Measurements from ENCODE around the gene TFE3.

Gene TFE3

DNA sequence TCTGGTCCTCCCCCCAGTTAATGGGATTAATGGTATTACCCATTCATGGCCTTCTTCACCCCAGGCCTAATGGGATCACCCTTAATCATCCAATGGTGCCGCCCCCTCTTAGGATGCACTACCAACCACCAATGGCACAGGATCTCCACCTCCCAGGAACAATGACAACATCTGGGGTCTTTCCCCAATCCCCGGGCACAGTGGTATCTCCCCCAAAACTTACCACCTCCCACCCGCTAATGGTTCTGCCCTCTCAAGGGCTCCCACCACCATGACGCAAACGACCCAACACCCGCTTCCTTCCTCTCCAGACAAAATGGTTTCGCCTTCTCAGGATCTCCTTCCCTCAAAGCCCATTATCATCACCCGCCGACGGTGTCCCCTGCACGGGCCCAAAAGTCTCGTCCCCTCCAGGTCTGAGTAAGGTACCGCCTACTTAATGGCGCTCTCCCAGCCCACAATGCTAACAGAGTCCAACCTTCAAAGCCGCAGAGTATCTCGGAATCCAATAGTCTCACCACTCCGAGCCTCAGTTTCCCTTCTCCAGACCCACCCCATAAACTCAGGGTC lies 41.6 kb downstream of the TFE3 start:
- TF ChIP-seq, protein P1, sequence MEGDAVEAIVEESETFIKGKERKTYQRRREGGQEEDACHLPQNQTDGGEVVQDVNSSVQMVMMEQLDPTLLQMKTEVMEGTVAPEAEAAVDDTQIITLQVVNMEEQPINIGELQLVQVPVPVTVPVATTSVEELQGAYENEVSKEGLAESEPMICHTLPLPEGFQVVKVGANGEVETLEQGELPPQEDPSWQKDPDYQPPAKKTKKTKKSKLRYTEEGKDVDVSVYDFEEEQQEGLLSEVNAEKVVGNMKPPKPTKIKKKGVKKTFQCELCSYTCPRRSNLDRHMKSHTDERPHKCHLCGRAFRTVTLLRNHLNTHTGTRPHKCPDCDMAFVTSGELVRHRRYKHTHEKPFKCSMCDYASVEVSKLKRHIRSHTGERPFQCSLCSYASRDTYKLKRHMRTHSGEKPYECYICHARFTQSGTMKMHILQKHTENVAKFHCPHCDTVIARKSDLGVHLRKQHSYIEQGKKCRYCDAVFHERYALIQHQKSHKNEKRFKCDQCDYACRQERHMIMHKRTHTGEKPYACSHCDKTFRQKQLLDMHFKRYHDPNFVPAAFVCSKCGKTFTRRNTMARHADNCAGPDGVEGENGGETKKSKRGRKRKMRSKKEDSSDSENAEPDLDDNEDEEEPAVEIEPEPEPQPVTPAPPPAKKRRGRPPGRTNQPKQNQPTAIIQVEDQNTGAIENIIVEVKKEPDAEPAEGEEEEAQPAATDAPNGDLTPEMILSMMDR (IDR thresholded peaks at IDR 0.05; ENCODE audit: low read depth, low read length), result no peak
- Histone ChIP-seq H3K4me1 (no peaks in the 10 kb centered on the region), H3K36me3 (0 out of 2 replicates have a peak, but pooled peaks cover 3% of the 10 kb centered on the region), H3K4me3 (ENCODE audit: low read depth, low read length) (peak overlapping the region; percentile 94), H3K9me3 (no peaks in the 10 kb centered on the region), H3K27me3 (no peaks in the 10 kb centered on the region)
- peak; percentile 29 for DNase-seq

DNA sequence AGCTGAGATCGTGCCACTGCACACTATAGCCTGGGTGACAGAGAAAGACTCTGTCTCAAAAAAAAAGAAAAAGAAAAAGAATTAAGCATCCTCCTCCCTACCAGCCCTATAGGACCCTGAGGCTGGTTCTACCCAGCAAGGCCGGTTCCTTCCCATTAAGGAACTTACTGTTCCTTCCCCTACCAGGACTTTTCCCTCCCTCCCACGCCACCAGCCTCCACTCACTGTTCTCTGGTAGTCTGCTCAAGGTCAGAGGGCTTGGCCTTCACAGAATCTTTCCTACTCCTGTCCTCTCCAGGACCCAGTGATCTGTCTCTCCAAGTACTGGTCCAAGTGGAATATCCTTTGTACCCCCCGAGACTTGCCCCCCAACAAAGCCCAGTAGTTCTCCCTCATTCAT lies 42.5 kb downstream of the TFE3 start:
- Histone ChIP-seq H3K27me3 (no peaks in the 10 kb centered on the region), H3K36me3 (0 out of 2 replicates have a peak, but pooled peaks cover 3% of the 10 kb centered on the region), H3K9me3 (no peaks in the 10 kb centered on the region), H3K4me1 (no peaks in the 10 kb centered on the region), H3K4me3 (ENCODE audit: low read depth, low read length) (no peak overlapping the region)
- TF ChIP-seq, protein P1 (IDR thresholded peaks at IDR 0.05; ENCODE audit: low read depth, low read length), result no peak
- DNase-seq, result no peak

DNA sequence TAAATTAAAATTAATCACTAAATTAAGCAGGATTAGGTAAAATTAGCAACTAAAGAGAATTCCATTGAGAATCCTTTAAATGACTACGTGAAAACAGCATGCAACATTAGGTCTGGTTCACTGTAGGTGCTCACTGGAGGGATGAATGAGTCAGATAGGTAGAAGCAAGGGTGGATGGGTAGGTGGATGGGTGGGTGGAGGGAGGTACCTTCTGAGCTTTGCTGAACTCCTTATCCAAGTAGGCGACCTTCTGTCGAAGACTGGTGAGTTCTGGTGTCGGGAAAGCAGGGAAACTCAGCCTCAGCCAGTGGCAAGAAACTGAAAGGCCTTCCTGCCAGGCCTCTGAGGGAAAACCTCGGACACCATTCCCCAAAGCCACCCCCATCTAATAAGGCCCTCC lies 44.1 kb downstream of the TFE3 start:
- 0 out of 2 replicates have a peak, but pooled peaks cover 3% of the 10 kb centered on the region for H3K36me3 ChIP-seq
- H3K4me1 ChIP-seq, result no peaks in the 10 kb centered on the region
- DNase-seq, result no peak
- no peak overlapping the region for H3K4me3 ChIP-seq (ENCODE audit: low read depth, low read length)
- H3K27me3 ChIP-seq, result no peaks in the 10 kb centered on the region
- no peaks in the 10 kb centered on the region for H3K9me3 ChIP-seq
- TF ChIP-seq, protein P1 (IDR thresholded peaks at IDR 0.05; ENCODE audit: low read depth, low read length), result no peak

DNA sequence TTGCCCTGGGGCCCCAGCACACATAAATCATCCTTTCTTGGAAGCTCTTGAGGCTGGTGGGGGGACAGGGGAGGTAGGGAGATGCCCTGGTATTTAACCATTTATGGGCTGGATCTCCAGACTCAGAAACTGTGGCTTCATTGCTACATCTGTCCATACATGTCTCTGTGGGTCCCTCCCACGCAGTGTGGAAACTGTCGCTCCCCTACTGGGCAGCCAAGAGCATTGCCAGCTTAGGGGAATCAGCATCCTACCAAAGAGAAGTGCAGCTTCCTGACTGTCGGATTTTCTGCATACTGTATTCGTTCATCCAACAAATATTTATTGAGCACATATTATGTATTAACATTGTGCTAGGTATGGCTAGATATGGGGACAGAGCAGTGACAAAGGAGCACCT lies 44.8 kb downstream of the TFE3 start:
- Histone ChIP-seq H3K27me3 (no peaks in the 10 kb centered on the region), H3K4me3 (ENCODE audit: low read depth, low read length) (no peak overlapping the region), H3K4me1 (no peaks in the 10 kb centered on the region), H3K9me3 (no peaks in the 10 kb centered on the region), H3K36me3 (peaks cover 3% of the 10 kb centered on the region; the same call in 1 of the 2 replicates)
- peak; percentile 12 for DNase-seq
- TF ChIP-seq, protein P1 (IDR thresholded peaks at IDR 0.05; ENCODE audit: low read depth, low read length), result peak; percentile 22; the same call in 1 of the 2 replicates

DNA sequence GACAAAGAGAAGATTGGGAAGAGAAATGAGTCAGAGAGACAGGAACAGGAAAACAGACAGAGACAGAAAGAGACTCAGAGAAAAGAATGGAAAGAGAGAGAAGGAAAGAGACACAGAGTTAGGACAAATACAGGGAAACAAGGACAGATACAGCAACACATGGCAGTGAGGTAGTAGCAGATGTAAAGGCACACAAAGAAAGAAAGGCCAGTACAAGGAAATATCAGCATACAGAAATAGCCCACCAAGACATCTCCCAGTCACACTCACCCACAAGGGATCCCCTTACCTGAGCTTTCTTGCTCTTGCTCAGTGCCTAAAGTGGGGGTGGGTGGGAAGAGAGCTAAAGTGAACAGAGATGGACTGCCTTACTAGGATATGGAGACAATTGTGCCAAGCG lies 45.3 kb downstream of the TFE3 start:
- Histone ChIP-seq H3K27me3 (no peaks in the 10 kb centered on the region), H3K9me3 (no peaks in the 10 kb centered on the region), H3K4me1 (no peaks in the 10 kb centered on the region), H3K4me3 (ENCODE audit: low read depth, low read length) (no peak overlapping the region), H3K36me3 (peaks cover 5% of the 10 kb centered on the region; the same call in 1 of the 2 replicates)
- TF ChIP-seq, protein P1 (IDR thresholded peaks at IDR 0.05; ENCODE audit: low read depth, low read length), result no peak
- DNase-seq, result no peak

DNA sequence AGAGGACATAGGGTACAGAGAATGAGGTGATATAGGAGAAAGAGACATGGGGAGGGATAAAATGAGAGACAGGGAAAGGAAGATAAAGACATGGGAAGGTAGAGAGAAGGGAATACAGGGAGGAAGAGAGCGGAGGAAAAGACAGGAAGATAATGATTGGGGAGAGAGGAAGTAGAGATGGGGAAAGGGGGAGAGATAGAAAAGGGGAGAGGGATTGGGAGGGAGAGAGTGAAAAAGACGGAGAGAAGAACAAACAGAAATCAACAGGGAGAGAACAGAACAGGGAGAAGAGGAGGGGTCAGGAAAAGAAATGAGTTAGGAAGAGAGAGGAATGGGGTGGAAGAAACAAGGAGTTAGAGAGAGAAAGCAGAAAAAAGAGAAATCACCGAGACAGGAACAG lies 45.7 kb downstream of the TFE3 start:
- no peak for DNase-seq
- no peaks in the 10 kb centered on the region for H3K4me1 ChIP-seq
- TF ChIP-seq, protein P1 (IDR thresholded peaks at IDR 0.05; ENCODE audit: low read depth, low read length), result no peak
- peaks cover 5% of the 10 kb centered on the region; the same call in 1 of the 2 replicates for H3K36me3 ChIP-seq
- no peaks in the 10 kb centered on the region for H3K9me3 ChIP-seq
- no peak overlapping the region for H3K4me3 ChIP-seq (ENCODE audit: low read depth, low read length)
- H3K27me3 ChIP-seq, result no peaks in the 10 kb centered on the region

Measured in BE2C (cell line).